ENCODE measurements around the gene AKR1E2.

Gene AKR1E2

GRCh38 chr10:4888236-4888635, 62.2 kb downstream of the AKR1E2 start:
- TF ChIP-seq, protein P1, sequence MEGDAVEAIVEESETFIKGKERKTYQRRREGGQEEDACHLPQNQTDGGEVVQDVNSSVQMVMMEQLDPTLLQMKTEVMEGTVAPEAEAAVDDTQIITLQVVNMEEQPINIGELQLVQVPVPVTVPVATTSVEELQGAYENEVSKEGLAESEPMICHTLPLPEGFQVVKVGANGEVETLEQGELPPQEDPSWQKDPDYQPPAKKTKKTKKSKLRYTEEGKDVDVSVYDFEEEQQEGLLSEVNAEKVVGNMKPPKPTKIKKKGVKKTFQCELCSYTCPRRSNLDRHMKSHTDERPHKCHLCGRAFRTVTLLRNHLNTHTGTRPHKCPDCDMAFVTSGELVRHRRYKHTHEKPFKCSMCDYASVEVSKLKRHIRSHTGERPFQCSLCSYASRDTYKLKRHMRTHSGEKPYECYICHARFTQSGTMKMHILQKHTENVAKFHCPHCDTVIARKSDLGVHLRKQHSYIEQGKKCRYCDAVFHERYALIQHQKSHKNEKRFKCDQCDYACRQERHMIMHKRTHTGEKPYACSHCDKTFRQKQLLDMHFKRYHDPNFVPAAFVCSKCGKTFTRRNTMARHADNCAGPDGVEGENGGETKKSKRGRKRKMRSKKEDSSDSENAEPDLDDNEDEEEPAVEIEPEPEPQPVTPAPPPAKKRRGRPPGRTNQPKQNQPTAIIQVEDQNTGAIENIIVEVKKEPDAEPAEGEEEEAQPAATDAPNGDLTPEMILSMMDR (IDR thresholded peaks at IDR 0.05; ENCODE audit: low read depth, low read length) = no peak
- H3K4me3 ChIP-seq (ENCODE audit: low read depth, low read length) = no peak overlapping the region
- in situ Hi-C loops (cut with HindIII; ENCODE audit: low sequenced_read_pairs) = no loop called here
- DNase-seq (ENCODE audit: low read depth, low spot score) = no peak

- no peak for DNase-seq (ENCODE audit: low read depth, low spot score)
- no peak overlapping the region for H3K4me3 ChIP-seq (ENCODE audit: low read depth, low read length)
- TF ChIP-seq, protein P1 (IDR thresholded peaks at IDR 0.05; ENCODE audit: low read depth, low read length) = no peak
- in situ Hi-C loops (cut with HindIII; ENCODE audit: low sequenced_read_pairs) = no loop called here
These were observed 64.0 kb downstream of the AKR1E2 start for GRCh38 chr10:4889959-4890358.

- no peak for DNase-seq (ENCODE audit: low read depth, low spot score)
- in situ Hi-C loops (cut with HindIII; ENCODE audit: low sequenced_read_pairs) = no loop called here
- H3K4me3 ChIP-seq (ENCODE audit: low read depth, low read length) = no peak overlapping the region
- TF ChIP-seq, protein P1 (IDR thresholded peaks at IDR 0.05; ENCODE audit: low read depth, low read length) = no peak
These were observed 66.7 kb downstream of the AKR1E2 start for GRCh38 chr10:4892681-4893080.

DNA sequence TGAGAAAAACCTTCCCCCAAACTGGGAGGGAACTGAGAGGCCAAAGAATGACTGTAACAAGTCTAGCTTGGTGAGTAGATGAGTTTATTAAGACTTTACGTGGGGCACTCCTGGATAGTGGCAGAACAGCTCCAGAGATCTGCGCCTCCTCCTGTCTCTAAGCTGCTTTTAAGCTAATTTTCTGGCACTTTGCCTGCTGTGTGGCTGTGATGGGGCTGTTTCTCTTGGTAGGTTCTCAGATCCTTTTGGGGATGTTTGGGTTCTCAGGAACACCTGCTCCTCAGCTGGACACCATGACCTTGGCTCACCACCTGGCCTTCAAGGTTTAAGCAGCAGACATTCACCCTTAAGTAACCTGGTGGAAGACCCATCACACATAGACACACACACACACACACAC, 68.3 kb downstream of the AKR1E2 start:
- in situ Hi-C loops (cut with HindIII; ENCODE audit: low sequenced_read_pairs) = no loop called here
- DNase-seq (ENCODE audit: low read depth, low spot score) = no peak
- no peak overlapping the region for H3K4me3 ChIP-seq (ENCODE audit: low read depth, low read length)
- TF ChIP-seq, protein P1 (IDR thresholded peaks at IDR 0.05; ENCODE audit: low read depth, low read length) = no peak

Data from astrocyte of the spinal cord (primary cell).